Adrenal gland (tissue), 12 donors: ENCODE data around the gene TTC33. TPM values are rescaled to one million over a fixed set of nuclear protein-coding genes. Genes with fewer than 3 reads are reported as not detected.

Experiments
- DNase-seq, 7 donors: peaks; one replicate each; pipeline ENCODE4 v3.0.0-alpha.2; 2019 to 2020
- H3K27ac ChIP-seq, 5 donors: fragments of 200-600 bp; sonication (generic) in 4 of 5; 1 replicate in 3 of 5; 2 replicates in 2 of 5; pipeline versions ENCODE4 v1.5.1 to v1.8.0; 2016 to 2020; ENCODE audit warnings: mild to moderate bottlenecking in 1 of 5
- H3K27me3 ChIP-seq: fragments of 200-600 bp; 2 replicates; pipeline ENCODE4 v1.8.0; 2021
- H3K36me3 ChIP-seq, 2 donors: fragments of 200-600 bp; replicated peaks in 1 of 2; 1 replicate in 1 of 2; 2 replicates in 1 of 2; pipeline versions ENCODE4 v1.5.1 to v1.8.0; 2018 to 2022
- H3K4me1 ChIP-seq, 2 donors: fragments of 200-600 bp; replicated peaks in 1 of 2; 1 replicate in 1 of 2; 2 replicates in 1 of 2; pipeline versions ENCODE4 v1.5.1 to v1.8.0; 2018 to 2021
- H3K4me3 ChIP-seq, 4 donors: fragments of 200-600 bp; sonication (generic) in 3 of 4; one replicate each; pipeline ENCODE4 v1.5.1; 2016 to 2018
- H3K9me3 ChIP-seq, 3 donors: fragments of 200-600 bp; sonication (generic) in 1 of 3; replicated peaks in 1 of 3; 1 replicate in 2 of 3; 2 replicates in 1 of 3; pipeline versions ENCODE4 v1.5.1 to v1.8.0; 2016 to 2021
- CTCF ChIP-seq, 6 experiments: fragments of 450-650 bp in 4 of 6; fragments of 200-600 bp in 2 of 6; sonication (generic) in 1 of 6; IDR thresholded peaks; 1 replicate in 5 of 6; 2 replicates in 1 of 6; pipeline versions ENCODE4 v1.5.1 to v1.8.0; 2016 to 2021; ENCODE audit warnings: antibody characterized with exemption in 6 of 6, mild to moderate bottlenecking in 2 of 6, moderate library complexity in 1 of 6
- POLR2A ChIP-seq, 2 donors: fragments of 450-650 bp; IDR thresholded peaks; one replicate each; pipeline ENCODE4 v1.6.1; 2017; ENCODE audit warnings: antibody characterized with exemption in 2 of 2, mild to moderate bottlenecking in 2 of 2, moderate library complexity in 1 of 2
- WGBS, 4 donors: extraction: QIAGEN DNeasy Blood & Tissue Kit in 2 of 4; methylation state at CpG; one replicate each; pipeline versions ENCODE4 v1.1.5 to v1.1.7; 2013 to 2017; 5-methylcytosine and 5-hydroxymethylcytosine counted together
- intact Hi-C, 2 donors: fragments of 100-400 bp; cut with DNase I; formaldehyde crosslinking; loops; one replicate each; pipeline versions ENCODE4 v1.14.1 to v1.15.0; 2022 to 2023
- polyA plus RNA-seq, 3 donors: library from polyadenylated mRNA; stranded (reverse); fragments of 200-250 nt in 2 of 3; fragments of 350-450 nt in 1 of 3; fragmentation: Illumina TruSeq in 1 of 3; extraction: RNeasy Lipid Tissue Mini Kit (QIAGEN cat#74804) in 1 of 3; gene quantifications; one replicate each; pipeline ENCODE4 v1.2.3, GENCODE V29; 2013 to 2014
- total RNA-seq, 9 donors: library from RNA; depleted of rRNA in 4 of 9; stranded (reverse); fragments of >200 nt in 4 of 9; fragments of 120-200 nt in 1 of 9; fragmentation: NEBNext Ultra II Directional in 1 of 9; extraction: Animal tissue kit (Norgen Biotek cat#: 25700) in 1 of 9; gene quantifications; one replicate each; pipeline versions ENCODE4 v1.1.0 to v1.2.4, GENCODE V29; 2013 to 2023
- donor health status: healthy with polysubstance abuse.
- donor health status: Bipolar disorder and iron deficiency.
- donor health status: DM: yes; HTN: yes; CAD: no.
- donor health status: DM: no; HTN: no; CAD: no.
- donor health status: DM: no; HTN: no; CAD: no.
- donor health status: DM: yes; HTN: yes; CAD: no.

Gene TTC33
- total and polyA plus RNA-seq, 12 donors = 5.8 to 33.5 (median 15.3) TPM

GRCh38 chr5:40631236-40631635 is 124.5 kb downstream of the TTC33 start:
- WGBS, 4 donors = 66 to 74% (median 67%) methylated on average over 7 of the region's 7 CpGs
- Histone ChIP-seq H3K27ac (no peak overlapping the region), H3K36me3 (no peaks in the 10 kb centered on the region), H3K4me3 (no peak overlapping the region), H3K4me1 (no peaks in the 10 kb centered on the region), H3K27me3 (no peaks in the 10 kb centered on the region), H3K9me3 (no peaks in the 10 kb centered on the region)
- intact Hi-C loops = no loop called here
- TF ChIP-seq POLR2A (IDR thresholded peaks at IDR 0.05) (no peak), CTCF (IDR thresholded peaks at IDR 0.05) (no peak)
- no peak for DNase-seq

- H3K4me1 ChIP-seq = no peaks in the 10 kb centered on the region
- no peak overlapping the region for H3K4me3 ChIP-seq
- no peaks in the 10 kb centered on the region for H3K27me3 ChIP-seq
- DNase-seq = no peak
- no peaks in the 10 kb centered on the region for H3K36me3 ChIP-seq
- intact Hi-C loops = no loop called here
- TF ChIP-seq CTCF (IDR thresholded peaks at IDR 0.05) (no peak), POLR2A (IDR thresholded peaks at IDR 0.05) (no peak)
- no peak overlapping the region for H3K27ac ChIP-seq
- H3K9me3 ChIP-seq = no peaks in the 10 kb centered on the region
Measured at GRCh38 chr5:40630126-40630525, 125.6 kb downstream of the TTC33 start.

GRCh38 chr5:40628407-40628806 is 127.4 kb downstream of the TTC33 start:
- H3K9me3 ChIP-seq = no peaks in the 10 kb centered on the region
- no peaks in the 10 kb centered on the region for H3K36me3 ChIP-seq
- no peak for TF ChIP-seq CTCF (IDR thresholded peaks at IDR 0.05)
- TF ChIP-seq POLR2A (IDR thresholded peaks at IDR 0.05) = no peak
- DNase-seq = no peak
- no peaks in the 10 kb centered on the region for H3K27me3 ChIP-seq
- no peak overlapping the region for H3K4me3 ChIP-seq
- H3K27ac ChIP-seq = peak overlapping the region in 1 of 5 donors; percentile 42
- intact Hi-C loops = no loop called here
- H3K4me1 ChIP-seq = no peaks in the 10 kb centered on the region
- WGBS, 4 donors = 70 to 83% (median 77%) methylated on average over 1 of the region's 1 CpG

GRCh38 chr5:40627706-40628105 is 128.1 kb downstream of the TTC33 start:
- WGBS, 4 donors = 43 to 65% (median 54%) methylated on average over 2 of the region's 2 CpGs
- H3K4me3 ChIP-seq = no peak overlapping the region
- TF ChIP-seq CTCF (IDR thresholded peaks at IDR 0.05) = no peak
- TF ChIP-seq POLR2A (IDR thresholded peaks at IDR 0.05) = no peak
- peak overlapping the region in 1 of 5 donors; percentile 42 for H3K27ac ChIP-seq
- H3K4me1 ChIP-seq = no peaks in the 10 kb centered on the region
- no peaks in the 10 kb centered on the region for H3K9me3 ChIP-seq
- H3K27me3 ChIP-seq = no peaks in the 10 kb centered on the region
- intact Hi-C loops = no loop called here
- H3K36me3 ChIP-seq = no peaks in the 10 kb centered on the region
- DNase-seq = no peak
